Tibial artery (tissue), 4 donors: Measurements from ENCODE around the gene HUWE1.
"Not testable (repeated sequence)": the region's sequence is repeated elsewhere in the genome, so short reads cannot be mapped to it uniquely, and the experiment has no call there.

Experiments used
- DNase-seq, 2 donors: peaks; one replicate each; pipeline ENCODE4 v3.0.0-alpha.2; 2019
- H3K27ac ChIP-seq, 2 donors: fragments of 200-600 bp; sonication (generic) in 1 of 2; 1 replicate in 1 of 2; 2 replicates in 1 of 2; pipeline ENCODE4 v1.5.1; 2018 to 2019; ENCODE audit warnings: mild to moderate bottlenecking in 1 of 2
- H3K27me3 ChIP-seq, 2 donors: fragments of 200-600 bp; sonication (generic) in 1 of 2; one replicate each; pipeline versions ENCODE4 v1.5.1 to v1.6.0; 2016 to 2019
- H3K36me3 ChIP-seq, 3 donors: fragments of 200-600 bp; sonication (generic) in 2 of 3; one replicate each; pipeline ENCODE4 v1.5.1; 2016 to 2019; ENCODE audit warnings: mild to moderate bottlenecking in 2 of 3
- H3K4me1 ChIP-seq, 4 donors: fragments of 200-600 bp; sonication (generic) in 2 of 4; 1 replicate in 3 of 4; 2 replicates in 1 of 4; pipeline ENCODE4 v1.5.1; 2016 to 2019
- H3K4me3 ChIP-seq, 2 donors: fragments of 200-600 bp; sonication (generic) in 1 of 2; 1 replicate in 1 of 2; 2 replicates in 1 of 2; pipeline ENCODE4 v1.5.1; 2018 to 2019; ENCODE audit warnings: mild to moderate bottlenecking in 2 of 2
- H3K9me3 ChIP-seq, 3 donors: fragments of 200-600 bp; sonication (generic) in 1 of 3; one replicate each; pipeline ENCODE4 v1.5.1; 2016 to 2019
- CTCF ChIP-seq, 2 experiments: fragments of 200-600 bp in 1 of 2; fragments of 450-650 bp in 1 of 2; IDR thresholded peaks; one replicate each; pipeline ENCODE4 v1.5.1; 2017 to 2019; ENCODE audit warnings: antibody characterized with exemption in 2 of 2, mild to moderate bottlenecking in 1 of 2, moderate library complexity in 1 of 2
- intact Hi-C: fragments of 100-400 bp; cut with DNase I; formaldehyde crosslinking; loops from one replicate; pipeline ENCODE4 v1.15.0; 2023; ENCODE audit warnings: low total_unique reads

Gene HUWE1

DNA sequence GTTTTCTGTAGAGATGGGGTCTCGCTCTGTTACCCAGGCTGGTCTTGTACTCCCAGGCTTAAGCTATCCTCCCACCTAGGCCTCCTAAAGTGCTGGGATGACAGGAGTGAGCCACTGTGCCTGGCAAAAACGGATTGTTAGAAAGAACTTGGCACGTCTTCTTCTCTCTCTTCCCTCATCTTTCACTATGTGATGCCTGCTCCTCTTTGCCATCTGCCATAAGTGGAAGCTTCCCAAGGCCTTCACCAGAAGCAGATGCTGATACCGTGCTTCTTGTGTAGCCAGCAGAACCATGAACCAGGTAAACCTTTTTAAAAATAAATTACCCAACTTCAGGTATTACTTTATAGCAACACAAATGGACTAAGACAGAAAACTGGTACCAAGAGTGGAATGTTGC is 36.9 kb upstream of the HUWE1 start:
- Histone ChIP-seq H3K27me3 (no peaks in the 10 kb centered on the region), H3K4me1 (no peaks in the 10 kb centered on the region), H3K36me3 (no peaks in the 10 kb centered on the region), H3K9me3 (no peaks in the 10 kb centered on the region), H3K27ac (no peak overlapping the region), H3K4me3 (no peak overlapping the region)
- DNase-seq = no peak
- no peak for TF ChIP-seq CTCF (IDR thresholded peaks at IDR 0.05)
- intact Hi-C loops = no loop called here

- H3K27ac ChIP-seq, DNase-seq, H3K4me3 ChIP-seq, intact Hi-C loops, H3K4me1 ChIP-seq, H3K27me3 ChIP-seq, H3K9me3 ChIP-seq, H3K36me3 ChIP-seq: not testable (repeated sequence)
Measured at GRCh38 chrX:53721610-53722009, 35.1 kb upstream of the HUWE1 start.

DNA sequence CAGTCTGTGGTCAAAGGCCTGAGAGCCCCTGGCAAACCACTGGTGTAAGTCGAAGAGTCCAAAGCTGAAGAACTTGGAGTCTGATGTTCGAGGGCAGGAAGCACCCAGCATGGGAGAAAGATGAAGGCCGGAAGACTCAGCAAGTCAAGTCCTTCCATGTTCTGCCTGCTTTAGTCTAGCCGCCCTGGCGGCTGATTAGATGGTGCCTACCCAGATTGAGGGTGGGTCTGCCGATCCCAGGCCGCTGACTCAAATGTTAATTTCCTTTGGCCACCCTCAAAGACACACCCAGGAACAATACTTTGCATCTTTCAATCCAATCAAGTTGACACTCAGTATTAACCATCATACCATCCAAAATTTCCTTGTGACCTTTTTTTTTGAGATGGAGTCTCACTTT is 33.1 kb upstream of the HUWE1 start:
- H3K27me3 ChIP-seq, DNase-seq, H3K4me1 ChIP-seq, intact Hi-C loops, H3K4me3 ChIP-seq, H3K9me3 ChIP-seq, H3K27ac ChIP-seq, H3K36me3 ChIP-seq: not testable (repeated sequence)

GRCh38 chrX:53718073-53718472 is 31.6 kb upstream of the HUWE1 start:
- Histone ChIP-seq H3K27ac (no peak overlapping the region), H3K27me3 (no peaks in the 10 kb centered on the region), H3K36me3 (no peaks in the 10 kb centered on the region), H3K4me3 (no peak overlapping the region), H3K4me1 (peaks cover 0 to 8% (median 0%) of the 10 kb centered on the region in 4 donors), H3K9me3 (no peaks in the 10 kb centered on the region)
- DNase-seq = no peak
- intact Hi-C loops = no loop called here
- no peak for TF ChIP-seq CTCF (IDR thresholded peaks at IDR 0.05)

DNA sequence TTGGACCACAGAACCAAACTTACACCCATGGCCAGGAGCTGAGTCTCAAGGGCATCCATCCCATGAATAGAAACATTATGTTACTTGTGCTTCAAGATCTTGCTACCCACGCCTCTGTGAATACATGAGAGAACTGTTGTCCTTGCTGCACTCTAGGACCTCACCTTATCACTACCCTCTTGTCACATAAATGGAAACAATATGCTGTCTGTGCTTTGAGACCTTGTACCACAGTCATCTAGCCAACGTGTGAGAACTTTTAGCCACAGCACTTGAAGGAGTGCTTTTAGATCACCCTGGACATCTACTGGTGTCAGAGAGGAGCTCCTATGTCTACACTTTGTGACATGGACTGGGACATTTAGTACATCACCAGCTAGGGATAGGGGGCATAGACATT is 30.7 kb upstream of the HUWE1 start:
- no peaks in the 10 kb centered on the region for H3K27me3 ChIP-seq
- DNase-seq = no peak
- H3K9me3 ChIP-seq = no peaks in the 10 kb centered on the region
- H3K4me1 ChIP-seq = peaks cover 0 to 8% (median 0%) of the 10 kb centered on the region in 4 donors
- intact Hi-C loops = no loop called here
- no peaks in the 10 kb centered on the region for H3K36me3 ChIP-seq
- no peak for TF ChIP-seq CTCF (IDR thresholded peaks at IDR 0.05)
- no peak overlapping the region for H3K27ac ChIP-seq
- no peak overlapping the region for H3K4me3 ChIP-seq

DNA sequence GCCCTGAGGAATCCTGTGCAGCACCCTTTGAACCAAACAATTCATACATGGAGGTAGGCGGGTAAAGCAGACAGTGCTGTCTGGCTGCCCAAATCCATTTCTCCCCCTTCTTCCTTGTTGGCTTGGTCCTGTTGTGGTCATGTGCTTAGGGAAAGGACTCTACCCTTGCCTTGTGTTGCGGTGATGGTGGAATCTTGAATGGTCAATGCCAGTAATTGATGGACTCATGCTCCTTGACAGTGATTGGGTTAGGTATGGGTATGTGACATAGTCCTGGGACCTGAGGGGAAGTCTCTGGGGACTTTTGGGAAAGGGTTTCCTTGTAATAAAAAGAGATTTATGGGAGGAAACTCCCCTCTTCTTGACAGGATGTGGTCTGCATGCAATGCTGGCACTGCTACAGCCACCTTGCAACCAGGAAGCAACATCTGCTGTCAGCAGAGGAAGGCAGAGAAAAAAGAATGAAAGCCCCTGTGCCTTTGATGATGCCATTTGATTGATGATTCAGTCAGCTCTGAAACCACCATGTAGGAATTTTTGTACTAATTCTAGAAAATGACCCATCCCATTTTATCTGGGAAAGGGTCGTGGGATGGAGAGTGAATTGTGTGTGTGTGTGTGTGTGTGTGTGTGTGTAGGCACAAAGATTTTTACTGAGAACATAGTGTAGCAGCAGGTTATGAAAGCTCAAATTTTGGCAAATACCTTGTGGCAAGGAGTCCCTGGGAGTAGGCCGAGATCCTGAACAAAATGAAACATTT is 30.0 kb upstream of the HUWE1 start:
- no peaks in the 10 kb centered on the region for H3K9me3 ChIP-seq
- DNase-seq = no peak
- H3K36me3 ChIP-seq = no peaks in the 10 kb centered on the region
- no peaks in the 10 kb centered on the region for H3K27me3 ChIP-seq
- intact Hi-C loops = no loop called here
- TF ChIP-seq CTCF (IDR thresholded peaks at IDR 0.05) = no peak
- H3K27ac ChIP-seq = no peak overlapping the region
- no peak overlapping the region for H3K4me3 ChIP-seq
- H3K4me1 ChIP-seq = peaks cover 0 to 8% (median 0%) of the 10 kb centered on the region in 4 donors
